Peyer's patch (tissue), 4 donors: Measurements from ENCODE around the gene KLF12.

Experiments
- CTCF ChIP-seq, 6 experiments: fragments of 450-650 bp in 4 of 6; fragments of 200-600 bp in 2 of 6; sonication (generic) in 1 of 6; IDR thresholded peaks; one replicate each; pipeline ENCODE4 v1.5.1; 2017 to 2019; ENCODE audit warnings: antibody characterized with exemption in 6 of 6, mild to moderate bottlenecking in 3 of 6, moderate library complexity in 1 of 6
- POLR2A ChIP-seq, 2 donors: fragments of 450-650 bp; IDR thresholded peaks; one replicate each; pipeline ENCODE4 v1.5.1; 2017; ENCODE audit warnings: antibody characterized with exemption in 2 of 2, mild to moderate bottlenecking in 2 of 2, moderate library complexity in 2 of 2

DNA sequence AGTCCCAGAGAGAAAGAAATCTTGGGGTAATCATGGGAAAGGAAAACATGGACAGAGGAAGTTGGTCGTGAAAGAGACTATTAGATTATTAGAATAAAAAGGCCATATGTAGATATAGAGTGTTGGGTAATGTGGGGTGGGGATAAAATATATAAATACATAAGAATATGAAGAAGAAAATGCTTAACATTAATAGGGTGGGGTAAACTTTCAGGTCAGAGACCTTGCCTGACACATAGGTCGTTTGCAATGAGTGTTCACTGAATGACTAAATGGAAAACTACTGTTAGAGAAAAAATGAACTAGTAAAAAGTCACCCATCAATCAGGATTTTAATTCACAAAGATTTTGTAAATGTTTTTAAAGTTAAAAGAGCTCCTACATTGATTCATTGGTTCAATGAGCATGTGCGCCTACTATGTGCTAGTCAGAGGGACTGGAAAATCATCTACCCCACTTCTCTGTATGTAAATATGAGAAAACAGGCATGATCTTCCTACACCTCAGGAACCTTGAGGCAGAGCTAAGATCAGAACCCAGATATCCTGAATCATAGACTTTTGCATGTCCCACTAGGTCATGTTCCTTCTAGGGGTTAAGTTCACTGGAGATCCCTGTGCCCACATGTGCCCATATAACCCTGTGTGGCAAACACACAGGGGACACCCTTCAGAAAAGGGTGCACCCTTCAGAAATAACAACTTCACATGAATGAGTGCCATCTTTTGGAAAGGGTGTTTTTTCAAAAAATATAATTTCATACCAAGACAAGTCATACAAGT is 24.6 kb upstream of the KLF12 start:
- TF ChIP-seq CTCF (IDR thresholded peaks at IDR 0.05) (no peak), POLR2A (IDR thresholded peaks at IDR 0.05) (no peak)
